ENCODE data around the gene HYDIN.
"Not testable (repeated sequence)": the region's sequence is repeated elsewhere in the genome, so short reads cannot be mapped to it uniquely, and the experiment has no call there.

HYDIN gene

DNA sequence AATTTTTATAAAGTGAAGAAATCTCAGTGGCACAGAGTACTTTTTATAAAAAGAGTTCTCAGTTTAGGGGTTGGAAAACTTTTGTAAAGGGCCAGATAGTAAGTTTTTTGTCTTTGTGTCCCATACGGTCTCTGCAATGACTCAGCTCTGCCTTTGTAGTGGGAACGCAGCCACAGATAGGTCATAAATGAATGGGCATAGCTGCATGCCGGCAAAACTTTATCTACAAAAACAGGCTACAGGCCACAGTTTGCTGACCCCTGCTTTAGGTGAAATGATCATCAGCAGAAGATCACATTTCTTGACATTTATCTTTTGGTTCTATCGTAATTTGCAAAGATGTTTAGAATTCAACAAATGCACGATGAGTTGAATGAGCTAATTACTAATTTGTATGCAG is 365.8 kb downstream of the HYDIN start:
- H3K23ac ChIP-seq (ENCODE audit: low read depth, low read length, poor library complexity) = not testable (repeated sequence)

DNA sequence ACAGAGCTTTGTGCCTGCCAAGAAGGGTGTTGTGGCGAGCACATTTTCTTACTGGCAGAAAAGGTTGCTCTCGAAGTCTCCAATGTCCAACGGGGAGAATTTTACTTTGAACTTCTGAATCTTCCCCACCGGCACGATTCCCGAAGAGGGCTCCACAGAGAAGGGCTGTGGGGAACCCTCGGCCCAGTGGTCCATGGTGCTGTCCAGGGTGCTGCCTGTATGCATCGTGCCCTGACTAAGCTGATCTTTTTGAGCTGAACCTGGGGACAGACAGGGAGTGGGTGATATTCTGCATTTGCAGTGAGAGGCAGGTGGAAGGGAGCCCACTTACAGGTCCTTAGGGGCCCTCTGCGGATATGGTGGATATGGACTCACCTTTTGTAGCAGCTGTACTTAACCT is 368.5 kb downstream of the HYDIN start:
- H3K27me3 ChIP-seq (ENCODE audit: control insufficient read depth in 3 of 3, insufficient read depth in 3 of 3, low read depth in 1 of 3, low read length in 3 of 3); H2BK12ac ChIP-seq (ENCODE audit: low read length); H3K4me1 ChIP-seq (ENCODE audit: control insufficient read depth in 2 of 2, insufficient read depth in 1 of 2, low read depth in 1 of 2, low read length in 2 of 2); H3K18ac ChIP-seq (ENCODE audit: low read length); H3K14ac ChIP-seq (ENCODE audit: low read length); DNase-seq (ENCODE audit: low spot score); H3K79me1 ChIP-seq (ENCODE audit: low read depth, low read length); H2AK5ac ChIP-seq (ENCODE audit: low read depth, low read length); H3K9me3 ChIP-seq (replicated peaks in 1 of 2; ENCODE audit: control insufficient read depth in 2 of 2, insufficient read depth in 1 of 2, low read depth in 1 of 2, low read length in 2 of 2); H3K4ac ChIP-seq (ENCODE audit: low read length); H2AFZ ChIP-seq (ENCODE audit: low read length); H2BK5ac ChIP-seq (ENCODE audit: low read length); H3K27ac ChIP-seq (replicated peaks; ENCODE audit: low read length); H3K36me3 ChIP-seq (replicated peaks in 1 of 2; ENCODE audit: control insufficient read depth in 2 of 2, insufficient read depth in 2 of 2, low read length in 2 of 2); H3K4me3 ChIP-seq (ENCODE audit: low read length in 2 of 2); H3K9ac ChIP-seq (ENCODE audit: low read depth, low read length, poor library complexity); H2BK15ac ChIP-seq (ENCODE audit: low read length); H3K4me2 ChIP-seq (ENCODE audit: insufficient read depth, low read length, poor library complexity, severe bottlenecking); H4K91ac ChIP-seq (ENCODE audit: low read depth, low read length, poor library complexity); H2BK120ac ChIP-seq (ENCODE audit: low read depth, low read length); H3K23ac ChIP-seq (ENCODE audit: low read depth, low read length, poor library complexity); H4K8ac ChIP-seq (ENCODE audit: low read depth, low read length): not testable (repeated sequence)
- no CpG with 5 or more reads among the region's 9 CpGs for WGBS, 2 donors (ENCODE audit: extremely low coverage in 2 of 2, insufficient read length in 2 of 2, insufficient replicate concordance in 1 of 2)

More for the DNA sequence above, 365.8 kb downstream of the HYDIN start:
- H3K18ac ChIP-seq (ENCODE audit: low read length); H3K4me2 ChIP-seq (ENCODE audit: insufficient read depth, low read length, poor library complexity, severe bottlenecking); H3K9me3 ChIP-seq (replicated peaks in 1 of 2; ENCODE audit: control insufficient read depth in 2 of 2, insufficient read depth in 1 of 2, low read depth in 1 of 2, low read length in 2 of 2); H4K8ac ChIP-seq (ENCODE audit: low read depth, low read length); H2BK12ac ChIP-seq (ENCODE audit: low read length); H3K9ac ChIP-seq (ENCODE audit: low read depth, low read length, poor library complexity); H2BK15ac ChIP-seq (ENCODE audit: low read length); H4K91ac ChIP-seq (ENCODE audit: low read depth, low read length, poor library complexity); H3K4me1 ChIP-seq (ENCODE audit: control insufficient read depth in 2 of 2, insufficient read depth in 1 of 2, low read depth in 1 of 2, low read length in 2 of 2); H2AK5ac ChIP-seq (ENCODE audit: low read depth, low read length); H3K14ac ChIP-seq (ENCODE audit: low read length); H3K79me1 ChIP-seq (ENCODE audit: low read depth, low read length); H2BK120ac ChIP-seq (ENCODE audit: low read depth, low read length); DNase-seq (ENCODE audit: low spot score); H3K4ac ChIP-seq (ENCODE audit: low read length); H3K27me3 ChIP-seq (ENCODE audit: control insufficient read depth in 3 of 3, insufficient read depth in 3 of 3, low read depth in 1 of 3, low read length in 3 of 3); H2BK5ac ChIP-seq (ENCODE audit: low read length); H3K27ac ChIP-seq (replicated peaks; ENCODE audit: low read length); H3K4me3 ChIP-seq (ENCODE audit: low read length in 2 of 2); H3K36me3 ChIP-seq (replicated peaks in 1 of 2; ENCODE audit: control insufficient read depth in 2 of 2, insufficient read depth in 2 of 2, low read length in 2 of 2); H2AFZ ChIP-seq (ENCODE audit: low read length): not testable (repeated sequence)
- no CpG with 5 or more reads among the region's 5 CpGs for WGBS, 2 donors (ENCODE audit: extremely low coverage in 2 of 2, insufficient read length in 2 of 2, insufficient replicate concordance in 1 of 2)

DNA sequence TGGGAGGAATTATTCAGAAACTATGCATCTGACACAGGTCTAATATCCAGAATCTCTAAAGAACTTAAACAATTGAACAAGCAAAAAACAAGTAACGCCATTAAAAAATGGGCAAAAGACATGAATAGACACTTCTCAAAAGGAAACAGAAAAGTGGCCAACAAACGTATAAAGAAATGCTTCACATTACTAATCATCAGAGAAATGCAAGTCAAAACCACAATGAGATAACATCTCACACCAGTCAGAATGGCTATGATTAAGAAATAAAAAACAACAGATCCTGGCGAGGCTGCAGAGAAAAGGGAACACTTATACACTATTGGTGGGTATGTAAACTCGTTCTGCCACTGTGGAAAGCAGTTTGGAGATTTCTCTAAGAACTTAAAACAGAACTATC is 379.2 kb downstream of the HYDIN start:
- not testable (repeated sequence) for H3K4me2 ChIP-seq (ENCODE audit: insufficient read depth, low read length, poor library complexity, severe bottlenecking); H2BK12ac ChIP-seq (ENCODE audit: low read length); H3K27me3 ChIP-seq (ENCODE audit: control insufficient read depth in 3 of 3, insufficient read depth in 3 of 3, low read depth in 1 of 3, low read length in 3 of 3); H2BK120ac ChIP-seq (ENCODE audit: low read depth, low read length); DNase-seq (ENCODE audit: low spot score); H3K4ac ChIP-seq (ENCODE audit: low read length); H3K27ac ChIP-seq (replicated peaks; ENCODE audit: low read length); H3K79me1 ChIP-seq (ENCODE audit: low read depth, low read length); H3K4me3 ChIP-seq (ENCODE audit: low read length in 2 of 2); H2BK15ac ChIP-seq (ENCODE audit: low read length); H3K18ac ChIP-seq (ENCODE audit: low read length); H3K23ac ChIP-seq (ENCODE audit: low read depth, low read length, poor library complexity); H3K9me3 ChIP-seq (replicated peaks in 1 of 2; ENCODE audit: control insufficient read depth in 2 of 2, insufficient read depth in 1 of 2, low read depth in 1 of 2, low read length in 2 of 2); H3K36me3 ChIP-seq (replicated peaks in 1 of 2; ENCODE audit: control insufficient read depth in 2 of 2, insufficient read depth in 2 of 2, low read length in 2 of 2); H3K9ac ChIP-seq (ENCODE audit: low read depth, low read length, poor library complexity); H4K8ac ChIP-seq (ENCODE audit: low read depth, low read length); H3K14ac ChIP-seq (ENCODE audit: low read length); H4K91ac ChIP-seq (ENCODE audit: low read depth, low read length, poor library complexity); H3K4me1 ChIP-seq (ENCODE audit: control insufficient read depth in 2 of 2, insufficient read depth in 1 of 2, low read depth in 1 of 2, low read length in 2 of 2); H2BK5ac ChIP-seq (ENCODE audit: low read length); H2AFZ ChIP-seq (ENCODE audit: low read length); H2AK5ac ChIP-seq (ENCODE audit: low read depth, low read length)
- no CpG with 5 or more reads among the region's 4 CpGs for WGBS, 2 donors (ENCODE audit: extremely low coverage in 2 of 2, insufficient read length in 2 of 2, insufficient replicate concordance in 1 of 2)

DNA sequence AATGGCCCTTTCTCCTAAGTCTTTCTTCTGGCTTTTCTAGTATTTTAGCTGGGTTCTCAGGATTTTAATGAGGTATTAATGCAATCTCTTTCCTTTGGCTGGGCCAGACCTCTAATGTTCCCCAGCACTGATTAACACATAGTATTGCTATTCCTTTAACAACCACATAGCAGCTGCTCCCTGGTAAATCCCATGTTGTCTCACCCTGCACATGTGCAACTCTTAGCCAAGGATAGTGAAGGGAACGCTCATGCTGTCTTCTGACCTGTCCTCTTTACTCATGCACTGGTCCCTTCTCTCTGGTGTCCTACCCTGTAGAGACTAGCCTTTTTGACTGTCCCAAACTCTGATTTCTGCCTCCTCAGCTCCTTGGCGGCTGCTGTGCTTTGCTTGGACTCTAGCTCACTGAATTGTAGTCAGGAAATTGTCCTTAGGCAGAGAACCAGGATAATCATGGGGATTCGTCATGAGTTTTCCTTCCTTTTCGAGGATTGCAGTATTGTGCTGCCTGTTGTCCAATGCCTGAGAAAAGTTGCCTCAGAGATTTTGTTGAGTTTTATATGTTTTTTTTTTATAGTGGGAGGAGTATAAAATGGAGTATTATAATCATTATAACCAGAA is 406.9 kb downstream of the HYDIN start:
- H2BK12ac ChIP-seq (ENCODE audit: low read length); H3K4me3 ChIP-seq (ENCODE audit: low read length in 2 of 2); H4K91ac ChIP-seq (ENCODE audit: low read depth, low read length, poor library complexity); H3K79me1 ChIP-seq (ENCODE audit: low read depth, low read length); H2AFZ ChIP-seq (ENCODE audit: low read length); H2BK5ac ChIP-seq (ENCODE audit: low read length); H3K4ac ChIP-seq (ENCODE audit: low read length); H3K4me2 ChIP-seq (ENCODE audit: insufficient read depth, low read length, poor library complexity, severe bottlenecking); H3K9me3 ChIP-seq (replicated peaks in 1 of 2; ENCODE audit: control insufficient read depth in 2 of 2, insufficient read depth in 1 of 2, low read depth in 1 of 2, low read length in 2 of 2); H2AK5ac ChIP-seq (ENCODE audit: low read depth, low read length); H4K8ac ChIP-seq (ENCODE audit: low read depth, low read length); H3K9ac ChIP-seq (ENCODE audit: low read depth, low read length, poor library complexity); H3K27ac ChIP-seq (replicated peaks; ENCODE audit: low read length); DNase-seq (ENCODE audit: low spot score); H2BK15ac ChIP-seq (ENCODE audit: low read length); H3K23ac ChIP-seq (ENCODE audit: low read depth, low read length, poor library complexity); H2BK120ac ChIP-seq (ENCODE audit: low read depth, low read length); H3K4me1 ChIP-seq (ENCODE audit: control insufficient read depth in 2 of 2, insufficient read depth in 1 of 2, low read depth in 1 of 2, low read length in 2 of 2); H3K14ac ChIP-seq (ENCODE audit: low read length); H3K36me3 ChIP-seq (replicated peaks in 1 of 2; ENCODE audit: control insufficient read depth in 2 of 2, insufficient read depth in 2 of 2, low read length in 2 of 2); H3K18ac ChIP-seq (ENCODE audit: low read length); H3K27me3 ChIP-seq (ENCODE audit: control insufficient read depth in 3 of 3, insufficient read depth in 3 of 3, low read depth in 1 of 3, low read length in 3 of 3): not testable (repeated sequence)
- WGBS, 2 donors (ENCODE audit: extremely low coverage in 2 of 2, insufficient read length in 2 of 2, insufficient replicate concordance in 1 of 2) = no CpG with 5 or more reads among the region's 4 CpGs
